Embryonic facial prominence (tissue), 1 donor: Measurements from ENCODE around the gene CXCL14.

Source experiments
- DNase-seq: peaks from one replicate; pipeline ENCODE4 v3.0.0-alpha.2; 2016; ENCODE audit errors: extremely low spot score

CXCL14 gene, protein sequence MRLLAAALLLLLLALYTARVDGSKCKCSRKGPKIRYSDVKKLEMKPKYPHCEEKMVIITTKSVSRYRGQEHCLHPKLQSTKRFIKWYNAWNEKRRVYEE

DNA sequence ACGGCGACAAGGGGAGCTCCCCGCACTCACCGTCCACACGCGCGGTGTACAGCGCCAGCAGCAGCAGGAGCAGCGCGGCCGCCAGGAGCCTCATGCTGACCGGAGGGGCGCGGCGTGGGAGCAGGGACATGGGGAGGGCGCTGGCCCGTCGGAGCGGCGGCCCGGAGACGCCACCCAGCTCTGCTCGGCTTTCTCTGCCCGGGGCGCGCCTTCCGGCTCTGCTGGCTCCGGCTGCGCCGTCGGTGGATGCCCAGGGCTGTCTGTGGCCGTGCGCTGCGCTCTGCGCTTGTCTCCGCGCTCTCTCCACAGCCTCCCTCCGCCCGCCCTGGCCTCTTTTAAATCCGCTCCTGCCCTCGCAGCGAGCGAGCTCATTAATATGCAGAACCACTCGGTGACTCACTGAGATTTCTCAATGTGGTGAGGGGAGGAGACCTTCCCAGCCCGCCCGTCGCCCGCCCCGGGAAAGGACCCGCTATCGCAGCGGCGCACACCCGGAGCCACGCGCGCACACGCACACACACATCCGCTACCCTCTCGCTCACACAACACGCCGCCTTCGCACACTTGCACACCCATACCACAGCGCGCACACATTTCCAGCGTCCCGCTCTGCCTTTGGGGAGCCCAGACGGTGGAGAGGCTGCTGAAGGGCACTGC lies at the start of gene CXCL14:
Gene CXCL14, minus strand, starts transcription at position 307 of the 657 bp plus-strand sequence. Its CDS starts 213 bp downstream, at position 94.
- DNase-seq = no peak

DNA sequence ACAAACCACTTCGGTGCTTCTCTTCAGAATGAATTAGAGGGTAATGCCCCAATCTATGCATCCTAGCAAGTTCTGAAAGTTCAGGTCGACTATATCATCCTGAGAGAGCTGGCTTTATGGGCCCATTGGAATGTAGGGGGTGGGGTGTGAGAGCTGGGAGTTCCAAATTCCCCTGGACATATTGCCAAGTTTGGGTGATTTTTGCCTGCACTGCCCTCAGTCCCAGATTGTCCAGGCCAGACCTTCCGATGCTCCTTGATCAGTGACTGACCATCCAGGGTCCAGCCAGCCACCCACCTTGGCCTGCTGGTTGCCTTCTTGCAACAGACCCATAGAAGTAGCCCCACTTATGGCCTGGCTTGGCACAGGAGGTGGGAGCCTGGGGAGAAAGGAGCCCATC lies 47.8 kb upstream of the CXCL14 start:
- DNase-seq = no peak

DNA sequence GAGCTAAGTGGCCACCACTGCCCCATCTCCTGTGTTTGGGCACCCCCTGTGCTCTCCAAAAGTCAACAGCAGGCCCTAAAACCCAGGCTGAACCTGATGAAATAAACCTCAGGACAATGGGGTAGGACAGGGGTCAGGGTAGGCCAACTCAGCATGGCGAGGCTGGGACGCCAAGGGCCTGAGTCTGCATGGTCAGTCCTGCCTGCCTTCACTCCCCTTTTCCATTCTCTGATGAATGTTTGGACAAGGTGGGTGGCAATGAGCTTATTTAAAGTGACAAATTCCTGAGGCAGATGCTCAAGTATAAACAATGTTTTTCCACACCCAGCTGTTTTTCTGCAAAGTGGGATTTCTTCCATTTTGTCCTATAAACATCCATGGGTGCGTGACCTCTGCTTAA lies 47.2 kb upstream of the CXCL14 start:
- no peak for DNase-seq

DNA sequence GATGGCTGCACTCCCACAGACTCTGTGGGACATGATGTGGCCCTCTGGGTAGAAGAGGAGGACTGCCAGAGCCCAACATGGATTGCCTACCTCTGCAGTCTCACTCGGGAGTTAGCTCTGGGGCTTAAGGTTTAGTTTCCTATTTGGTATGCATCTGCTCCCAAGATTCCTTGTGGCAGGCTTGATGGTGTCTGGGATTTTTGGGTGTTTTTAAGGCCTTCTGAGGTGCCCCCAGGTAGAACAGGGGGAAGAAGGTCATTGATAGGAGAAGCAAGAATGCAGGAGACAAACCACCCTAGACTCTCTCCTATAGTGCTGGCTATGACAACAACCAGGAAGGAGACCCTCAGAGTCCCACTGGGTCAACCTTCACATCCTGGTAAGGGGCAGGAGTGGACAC lies 46.7 kb upstream of the CXCL14 start:
- no peak for DNase-seq

DNA sequence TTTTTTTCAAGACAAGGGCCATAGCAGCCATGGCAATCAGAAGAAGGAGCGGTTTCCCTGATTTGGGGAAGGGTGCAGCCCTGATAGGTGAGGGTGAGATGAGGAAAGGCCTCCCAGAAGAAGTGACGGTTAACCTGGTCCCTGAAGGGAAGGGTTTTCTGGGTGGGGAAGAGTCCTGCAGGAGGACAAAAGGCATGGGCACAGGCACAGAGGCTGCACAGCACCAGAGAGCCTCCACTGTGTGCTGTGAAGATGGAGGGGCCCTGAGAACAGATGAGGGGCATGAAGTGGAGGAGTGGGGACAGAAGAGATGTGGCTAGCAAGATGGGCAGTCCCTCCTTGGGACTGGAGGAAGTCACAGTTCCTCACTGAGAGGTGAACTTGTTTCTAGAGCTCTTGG lies 46.3 kb upstream of the CXCL14 start:
- DNase-seq = no peak

DNA sequence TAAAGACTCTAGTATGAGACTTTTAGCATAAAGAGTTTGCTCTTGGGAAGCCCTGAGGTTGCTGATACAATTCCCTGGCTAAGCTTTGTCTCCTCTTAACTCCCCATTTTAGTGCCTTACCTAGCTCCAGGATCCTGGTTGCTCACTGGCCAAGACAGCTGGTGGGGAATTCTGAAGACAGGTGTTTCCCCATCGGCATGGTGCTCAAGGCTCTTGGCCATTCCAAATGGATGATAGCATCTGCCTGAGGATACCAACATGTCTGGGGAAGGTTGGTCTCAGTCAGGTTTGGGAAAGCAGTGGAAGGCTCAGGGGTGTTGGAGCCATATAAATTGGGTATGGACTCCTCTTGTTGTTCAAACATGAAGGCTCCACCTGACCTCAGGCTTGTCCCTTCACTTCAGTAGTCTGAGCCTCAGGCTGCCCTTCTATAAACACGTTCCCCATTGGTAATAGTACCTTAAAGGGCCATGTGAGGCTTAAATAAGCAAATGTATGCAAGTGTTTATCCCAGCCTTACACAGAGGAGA lies 44.5 kb upstream of the CXCL14 start:
- no peak for DNase-seq

DNA sequence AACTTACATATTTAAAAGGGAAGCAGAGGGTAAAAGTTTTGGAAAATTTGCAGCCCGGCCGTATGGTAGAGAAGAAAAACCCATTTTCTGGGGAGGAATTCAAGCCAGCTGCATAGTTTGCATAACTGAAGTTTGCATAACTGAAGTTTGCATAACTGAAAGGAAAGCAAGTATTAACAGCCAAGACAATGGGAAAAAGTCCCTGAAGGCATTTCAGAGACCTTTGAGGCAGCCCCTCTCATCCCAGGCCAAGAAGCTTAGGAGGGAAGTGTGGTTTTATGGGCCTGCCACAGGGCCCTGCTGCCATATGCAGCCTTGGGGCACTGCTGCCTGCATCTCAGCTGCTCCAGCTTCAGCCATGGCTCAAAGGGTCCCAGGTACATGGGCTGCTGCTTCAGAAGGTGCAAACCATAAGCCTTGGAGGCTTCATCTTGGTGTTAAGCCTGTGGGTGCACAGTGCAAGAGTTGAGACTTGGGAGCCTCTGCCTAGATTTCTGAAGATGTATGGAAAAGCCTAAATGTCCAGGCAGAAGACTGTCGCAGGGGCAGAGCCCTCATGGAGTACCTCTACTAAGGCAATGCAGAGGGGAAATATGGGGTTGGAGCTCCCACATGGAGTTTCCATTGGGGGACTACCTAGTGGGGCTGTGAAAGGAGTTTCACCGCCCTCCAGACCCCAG lies 36.9 kb upstream of the CXCL14 start:
- DNase-seq = no peak

DNA sequence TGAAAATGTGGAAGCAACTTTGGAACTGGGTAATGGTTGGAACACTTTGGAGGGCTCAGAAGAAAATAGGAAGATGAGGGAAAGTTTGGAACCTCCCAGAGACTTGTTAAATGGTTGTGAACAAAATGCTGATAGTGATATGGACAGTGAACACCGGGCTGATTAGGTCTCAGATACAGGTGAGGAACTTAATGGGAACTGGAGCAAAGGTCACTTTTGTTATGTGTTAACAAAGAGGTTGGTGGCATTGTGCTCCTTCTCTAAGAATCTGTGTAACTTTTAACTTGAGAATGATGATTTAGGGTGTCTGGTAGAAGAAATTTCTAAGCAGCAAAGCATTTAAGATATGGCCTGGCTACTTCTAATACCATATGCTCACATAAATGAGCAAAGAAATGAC lies 36.4 kb upstream of the CXCL14 start:
- DNase-seq = no peak

DNA sequence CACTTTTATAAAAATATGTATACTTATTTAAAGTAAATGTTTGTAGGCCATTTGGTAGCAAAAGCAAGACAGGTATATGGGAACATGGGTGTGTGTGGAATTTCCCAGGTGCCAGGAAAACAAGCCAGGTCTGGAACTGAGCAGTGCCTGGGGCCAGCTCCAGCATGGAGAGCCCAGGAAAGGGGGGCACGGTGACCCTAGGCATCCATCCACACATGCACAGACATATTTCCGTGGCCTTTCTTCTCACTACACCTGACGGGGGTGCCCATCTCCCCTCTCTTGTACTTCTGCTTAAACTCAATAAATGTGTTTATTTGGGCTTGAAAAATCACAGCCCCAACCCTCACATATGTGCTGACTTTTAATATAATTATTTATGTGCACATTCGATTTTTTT lies 31.2 kb upstream of the CXCL14 start:
- DNase-seq = no peak

DNA sequence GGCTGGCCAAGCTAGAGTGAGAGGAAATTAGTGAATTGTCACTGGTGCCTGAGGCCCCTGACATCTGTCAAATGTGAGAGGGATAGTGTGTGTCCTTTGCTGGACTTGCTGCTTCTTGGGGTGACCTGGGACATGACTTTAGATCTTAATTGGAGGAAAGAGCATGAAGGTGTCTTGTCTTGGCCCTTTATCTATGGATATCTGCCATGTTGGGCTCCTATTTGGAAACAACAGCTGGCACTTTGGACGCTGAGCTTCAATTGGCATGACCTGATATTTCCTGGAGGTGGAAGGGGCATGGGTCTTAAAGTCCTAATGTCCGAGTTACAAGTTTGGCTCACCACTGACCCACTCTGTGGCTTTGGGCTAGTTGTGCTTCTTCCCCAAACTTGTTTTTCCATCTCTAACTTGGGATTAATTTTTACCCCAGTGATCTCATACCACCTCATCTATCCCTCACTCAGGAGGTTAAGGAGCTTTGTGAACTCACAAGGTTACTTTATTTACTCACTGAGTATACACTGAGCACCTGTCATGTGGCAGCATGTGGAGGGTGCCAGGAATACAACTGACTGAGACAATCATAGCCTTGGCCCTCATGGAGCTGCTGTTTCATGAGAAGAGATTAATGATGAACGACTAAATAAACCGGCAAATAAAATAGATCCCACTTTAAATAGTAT lies 30.1 kb upstream of the CXCL14 start:
- no peak for DNase-seq

DNA sequence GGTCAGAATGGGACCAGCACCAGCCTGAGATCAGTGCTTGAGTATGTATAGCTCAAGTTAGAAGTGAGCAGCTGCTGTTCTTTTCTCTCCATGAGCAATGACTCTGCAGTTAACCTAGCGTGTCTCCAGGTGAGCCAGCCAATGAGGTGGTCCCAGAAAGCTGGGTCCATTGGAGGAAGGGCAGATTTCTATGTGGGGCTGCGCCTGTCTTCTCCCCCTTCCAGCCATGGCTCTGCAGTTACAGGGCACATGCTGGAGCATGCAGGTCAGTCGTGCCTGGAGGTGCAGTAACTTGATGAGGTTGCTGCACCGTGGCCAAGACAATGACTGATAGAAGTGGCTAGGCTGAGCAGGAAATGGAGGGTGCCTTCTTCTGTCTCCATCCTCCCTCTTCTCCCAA lies 29.6 kb upstream of the CXCL14 start:
- DNase-seq = no peak

DNA sequence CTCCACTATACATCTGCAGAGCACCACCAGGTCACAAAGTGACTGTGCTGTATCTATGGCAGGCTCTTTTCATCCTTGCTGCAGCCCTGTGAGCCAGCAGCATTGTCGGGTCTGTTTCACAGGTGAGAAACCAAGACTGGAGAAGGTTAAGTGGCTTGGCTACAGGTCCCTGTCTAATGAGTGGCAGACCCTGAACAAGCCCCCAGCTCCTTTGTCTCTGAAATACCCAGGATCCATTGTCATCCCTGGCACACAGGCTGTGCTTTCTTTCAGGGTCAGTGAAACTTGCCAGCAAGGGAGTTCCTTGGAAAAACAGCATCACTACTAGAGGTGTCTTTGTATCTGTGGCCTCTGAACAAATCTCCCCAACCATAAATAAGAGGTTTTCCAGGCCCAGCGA lies 27.6 kb upstream of the CXCL14 start:
- no peak for DNase-seq

DNA sequence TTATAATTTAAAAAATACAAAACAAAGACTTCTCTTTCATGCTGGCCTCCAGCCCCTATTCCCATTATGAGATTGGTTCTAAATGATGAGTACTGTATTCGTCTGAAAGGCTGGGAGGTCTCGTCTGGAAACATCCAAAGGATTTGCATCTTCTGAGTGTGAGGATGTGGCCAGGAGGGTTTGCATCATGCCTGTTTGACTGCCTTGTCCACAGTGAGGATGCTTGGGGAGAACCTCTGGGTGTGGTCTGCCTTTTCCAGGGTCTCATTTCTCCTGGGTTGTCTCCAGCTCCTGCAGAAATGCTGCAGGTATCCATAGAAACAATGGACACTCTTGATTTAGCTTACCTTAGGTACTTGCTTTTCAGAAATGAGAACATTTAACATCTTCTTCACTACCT lies 26.4 kb upstream of the CXCL14 start:
- no peak for DNase-seq

DNA sequence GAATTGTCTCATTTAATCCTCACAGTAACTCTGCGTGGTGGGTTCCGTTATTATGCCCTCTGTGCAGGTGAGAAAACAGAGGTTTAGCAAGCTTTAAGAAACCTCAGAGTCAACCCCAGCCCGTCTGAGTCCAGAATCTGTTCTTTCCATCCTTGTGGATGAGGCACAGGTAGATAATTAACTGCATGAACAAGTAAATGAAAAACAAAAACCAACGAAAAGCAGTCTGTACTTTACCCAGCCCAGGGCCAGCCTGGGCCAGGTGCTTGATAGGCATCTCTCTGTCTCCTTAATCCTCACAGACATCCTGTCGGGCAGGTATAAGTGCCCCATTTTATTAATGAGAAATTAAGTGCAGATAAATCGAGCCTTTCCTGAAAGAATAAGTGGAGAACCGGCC lies 25.3 kb upstream of the CXCL14 start:
- no peak for DNase-seq

DNA sequence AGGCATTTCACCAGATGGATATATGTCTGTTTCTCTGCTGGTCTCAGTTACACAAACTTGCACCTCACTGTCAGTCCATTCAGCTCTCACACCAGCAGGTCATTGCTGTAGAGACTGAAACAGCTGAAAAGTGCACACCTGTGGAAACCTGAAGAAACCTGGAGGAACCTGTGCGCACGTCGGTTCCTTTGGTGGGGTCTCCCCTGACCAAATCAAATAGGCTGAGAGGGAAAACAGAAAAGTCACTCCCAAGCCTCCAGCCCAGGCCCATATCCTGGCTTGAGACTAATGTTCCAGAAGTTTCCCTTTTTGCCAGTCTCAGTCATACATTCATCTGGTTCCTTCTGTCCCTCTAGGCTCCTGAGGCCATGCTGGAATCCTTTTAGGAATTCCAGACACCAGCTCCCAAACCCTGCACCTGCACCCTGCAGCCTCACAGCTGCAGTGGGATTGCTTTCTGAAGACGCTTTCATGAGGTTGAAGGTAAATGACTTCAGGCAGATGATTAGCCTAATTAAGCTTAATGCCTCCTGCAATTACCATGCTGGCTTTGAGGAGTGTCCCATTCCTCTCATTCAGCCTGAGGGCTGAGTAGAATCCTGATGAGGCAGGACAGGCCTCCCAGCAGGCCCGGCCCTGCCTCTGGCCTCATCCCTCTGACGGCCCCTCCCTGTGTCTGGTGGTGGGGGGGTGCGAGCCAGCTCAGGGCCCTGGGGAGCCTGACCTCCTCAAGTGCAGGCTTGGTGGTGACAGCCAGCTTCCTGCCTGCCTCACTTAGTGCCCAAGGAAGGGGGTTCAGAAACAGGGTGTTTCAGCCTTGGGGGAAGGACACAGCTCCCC lies 24.3 kb upstream of the CXCL14 start:
- no peak for DNase-seq

DNA sequence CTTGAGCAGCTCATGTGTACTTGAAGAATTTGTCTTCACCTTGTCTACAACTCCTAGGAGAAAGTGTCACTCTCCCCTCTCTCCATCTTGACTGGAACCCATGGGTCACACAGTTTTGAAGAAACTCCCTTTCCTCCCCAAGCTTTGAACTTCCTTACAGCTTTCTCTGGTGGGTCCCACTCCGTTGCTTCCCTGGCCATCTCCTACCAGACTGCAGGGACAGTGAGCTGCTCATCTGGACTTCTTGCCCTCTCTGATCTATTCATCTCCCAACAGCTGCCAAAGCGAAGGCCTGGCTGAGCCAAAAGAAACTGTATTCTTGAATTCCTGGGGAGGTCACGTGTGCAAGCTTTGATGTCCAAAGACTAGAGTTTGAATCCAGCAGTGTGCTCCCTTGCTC lies 22.7 kb upstream of the CXCL14 start:
- no peak for DNase-seq

DNA sequence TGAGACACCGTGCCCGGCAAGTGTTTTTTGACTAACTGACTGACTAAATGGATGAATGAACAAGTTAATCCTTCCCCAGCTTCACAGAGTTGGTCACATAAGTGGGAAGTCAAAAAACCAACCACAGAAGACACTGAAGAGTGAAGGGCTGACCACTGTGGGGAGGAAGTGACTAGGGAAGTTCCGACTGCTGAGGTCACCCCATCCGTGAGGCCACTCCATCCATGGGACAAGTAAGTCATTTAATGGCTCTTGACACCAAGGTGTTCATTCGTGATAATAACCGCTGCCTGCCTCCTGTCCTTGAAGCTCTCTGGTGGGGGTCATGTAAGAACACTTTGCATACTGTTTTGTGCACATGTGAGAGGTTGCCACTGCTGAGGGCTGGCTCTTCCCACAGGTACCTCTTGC lies 22.2 kb upstream of the CXCL14 start:
- no peak for DNase-seq

DNA sequence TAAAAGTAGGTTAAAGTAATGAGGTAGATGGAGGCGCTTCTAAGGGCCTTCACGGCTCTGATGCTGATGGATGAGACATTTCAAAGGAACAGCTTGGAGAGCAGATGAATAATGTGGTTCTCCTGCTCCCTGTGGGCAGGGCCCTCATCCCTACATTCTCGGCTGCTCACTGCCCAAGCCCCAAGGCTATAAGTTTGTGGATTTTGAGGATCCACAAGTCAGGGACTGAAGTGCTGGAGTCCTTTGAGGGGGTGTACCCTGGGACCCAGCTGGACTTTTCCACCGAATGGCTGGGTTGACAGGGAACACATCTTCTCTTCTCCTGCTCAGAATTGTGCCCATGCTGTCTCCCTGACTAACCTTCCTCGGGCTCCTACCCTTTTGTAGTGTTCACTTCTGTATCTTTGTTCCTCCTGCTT lies 21.4 kb upstream of the CXCL14 start:
- no peak for DNase-seq

DNA sequence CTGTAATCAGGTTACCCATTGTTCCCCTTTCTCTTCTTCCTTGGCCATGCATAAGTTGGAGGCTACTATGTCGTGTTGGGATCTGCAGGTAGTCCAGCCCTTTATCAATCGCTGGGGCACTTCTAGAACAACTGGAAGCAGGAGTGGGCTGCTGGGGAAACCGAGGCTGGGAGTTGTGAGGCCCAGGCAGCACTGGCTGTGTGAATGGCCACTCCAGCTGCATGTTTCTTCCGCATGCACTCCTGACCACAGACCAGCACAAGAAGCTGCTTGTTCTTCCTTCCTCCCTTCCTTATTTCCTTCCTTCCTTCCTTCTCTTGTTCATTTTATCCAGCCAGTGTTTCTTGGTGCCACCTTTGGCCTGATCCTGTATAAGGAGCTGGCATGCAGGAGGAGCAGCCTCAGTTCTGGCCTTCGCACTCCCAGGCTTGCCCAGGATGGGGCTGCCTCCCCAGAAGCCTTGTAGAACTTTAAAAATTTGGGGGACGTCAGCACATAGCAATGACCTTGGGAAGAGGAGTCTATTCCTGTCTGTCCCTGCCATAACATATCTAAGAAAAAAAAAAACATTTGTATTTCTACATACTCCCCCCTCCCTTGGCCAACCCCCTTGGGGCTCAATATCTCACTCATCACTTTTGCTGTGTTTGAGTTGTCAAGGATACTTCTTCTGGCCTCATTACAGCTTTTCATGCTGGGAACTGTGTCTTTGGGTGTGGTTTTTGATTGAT lies 20.8 kb upstream of the CXCL14 start:
- no peak for DNase-seq

DNA sequence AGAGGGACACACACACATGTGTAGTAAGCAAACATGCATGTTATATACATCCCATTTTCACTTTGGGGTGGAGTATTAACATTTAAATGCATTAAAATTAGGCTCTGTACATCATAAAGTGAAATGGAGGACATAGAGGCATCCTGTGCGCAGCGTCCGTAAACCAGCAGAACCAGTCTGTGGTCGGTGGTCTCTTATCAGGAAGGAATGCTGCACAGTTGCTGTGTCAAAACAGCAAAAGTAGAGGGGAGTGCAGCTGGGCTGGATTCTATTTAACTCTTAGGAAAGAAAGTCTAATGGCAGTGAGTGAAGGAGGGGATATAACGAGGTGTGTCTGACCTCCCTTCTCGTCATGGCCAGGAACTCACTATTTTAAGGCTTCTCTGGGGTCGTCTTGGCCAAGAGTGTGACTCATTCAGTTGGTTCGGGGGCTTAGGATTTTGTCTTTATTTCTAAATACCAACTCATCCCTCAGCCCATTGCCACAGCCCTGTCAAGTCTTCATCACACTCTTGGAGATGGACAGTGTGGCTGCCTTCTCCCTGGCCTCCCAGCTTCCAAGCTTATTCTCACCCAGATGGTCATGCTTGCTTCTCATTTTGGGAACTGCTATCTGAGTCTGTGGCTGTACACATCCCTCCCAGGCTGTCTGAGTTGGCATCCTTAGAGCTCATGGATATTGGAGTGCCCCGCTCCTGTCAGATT lies 20.1 kb upstream of the CXCL14 start:
- no peak for DNase-seq
